Lower leg skin (tissue), 3 donors: ENCODE results near the gene ABITRAM.

ENCODE experiments used
- CTCF ChIP-seq, 3 donors: fragments of 450-650 bp; IDR thresholded peaks; one replicate each; pipeline ENCODE4 v1.5.1; 2016; ENCODE audit warnings: antibody characterized with exemption in 3 of 3, mild to moderate bottlenecking in 3 of 3, moderate library complexity in 2 of 3
- POLR2A ChIP-seq, 2 donors: fragments of 450-650 bp; IDR thresholded peaks; one replicate each; pipeline ENCODE4 v1.6.1; 2016 to 2017; ENCODE audit warnings: antibody characterized with exemption in 2 of 2, mild to moderate bottlenecking in 1 of 2, moderate library complexity in 1 of 2

GRCh38 chr9:108910914-108911313 is 23.3 kb upstream of the ABITRAM start:
- TF ChIP-seq CTCF (IDR thresholded peaks at IDR 0.05) (no peak), POLR2A (IDR thresholded peaks at IDR 0.05) (no peak)
